Choroid plexus epithelial cell (primary cell): ENCODE data around the gene RAPGEF4.

Experiments
- DNase-seq: peaks from one replicate; pipeline ENCODE4 v3.0.0-alpha.2; 2010; ENCODE audit warnings: low read depth
- H3K4me3 ChIP-seq: 2 replicates; pipeline ENCODE4 v1.5.1; 2011; ENCODE audit warnings: low read depth, mild to moderate bottlenecking, control low read depth, low read length, moderate library complexity
- CTCF ChIP-seq: conservative IDR thresholded peaks from 2 replicates; pipeline ENCODE4 v1.5.1; 2011; ENCODE audit warnings: low read depth, mild to moderate bottlenecking, control low read depth, inconsistent platforms, low read length, moderate library complexity

The RAPGEF4 gene

GRCh38 chr2:173079973-173080860, 344.6 kb downstream of the RAPGEF4 start:
- TF ChIP-seq CTCF: no peak
- no peak overlapping the region for H3K4me3 ChIP-seq
- DNase-seq: peak; percentile 94

- no peak for TF ChIP-seq CTCF
- peak; percentile 32 for DNase-seq
- H3K4me3 ChIP-seq: no peak overlapping the region
Measured at GRCh38 chr2:173086518-173087213, 351.0 kb downstream of the RAPGEF4 start.

- peak; percentile 46 for DNase-seq
- no peak for TF ChIP-seq CTCF
- no peak overlapping the region for H3K4me3 ChIP-seq
Measured at GRCh38 chr2:173087214-173087581, 351.6 kb downstream of the RAPGEF4 start.

GRCh38 chr2:173087793-173088496, 352.3 kb downstream of the RAPGEF4 start:
- no peak for TF ChIP-seq CTCF
- DNase-seq: no peak
- H3K4me3 ChIP-seq: no peak overlapping the region

- TF ChIP-seq CTCF: no peak
- DNase-seq: peak; percentile 80
- peak overlapping the region; percentile 16 for H3K4me3 ChIP-seq
Measured at GRCh38 chr2:173090276-173090877, 354.7 kb downstream of the RAPGEF4 start.

- DNase-seq: no peak
- no peak overlapping the region for H3K4me3 ChIP-seq
- peak; percentile 57 for TF ChIP-seq CTCF
Measured at GRCh38 chr2:173090973-173091660, 355.5 kb downstream of the RAPGEF4 start.
